ENCODE results near the gene CYFIP1. TPM values are rescaled to one million over a fixed set of nuclear protein-coding genes. Genes with fewer than 3 reads are reported as not detected.

Gene CYFIP1
- total RNA-seq, 1 donor from 2014 or later = 48.9 TPM

DNA sequence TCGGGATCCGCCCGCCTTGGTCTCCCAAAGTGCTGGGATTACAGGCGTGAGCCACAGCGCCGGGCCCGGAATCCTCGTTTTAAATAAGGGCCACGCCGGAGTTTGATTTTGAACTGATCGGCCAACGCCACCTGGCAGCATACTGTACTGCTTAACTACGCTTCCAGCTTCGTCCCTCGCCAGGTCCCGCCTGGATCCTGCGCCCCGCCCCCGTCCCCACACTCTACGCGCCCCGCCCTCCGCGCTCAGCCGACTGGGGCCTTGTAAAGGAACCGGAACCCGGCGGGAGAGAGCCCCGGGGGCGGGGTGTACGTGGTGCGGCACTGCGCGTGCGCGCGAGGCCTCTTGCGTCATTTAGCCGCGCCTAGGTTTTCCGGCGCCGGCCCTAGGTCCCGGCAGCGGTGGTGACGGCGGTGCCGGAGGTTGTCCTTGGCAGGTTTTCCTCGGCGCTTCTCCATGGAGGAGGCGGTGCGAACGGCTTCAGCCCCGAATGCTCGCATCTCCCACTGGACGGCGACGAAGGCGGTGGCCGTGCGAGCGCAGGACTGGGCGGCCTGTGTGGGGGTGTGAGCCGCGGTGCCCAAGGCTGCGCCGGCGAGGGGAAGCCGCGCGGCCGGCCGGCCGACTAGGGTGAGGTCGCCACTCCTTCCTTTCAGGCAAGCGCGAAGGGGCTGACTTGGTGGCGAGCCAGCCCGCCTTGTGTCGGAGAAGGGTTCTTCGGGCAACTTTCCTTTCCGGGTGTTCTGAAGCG is 141.7 kb downstream of the CYFIP1 start, which contains the start of gene NIPA2:
Gene NIPA2 (plus strand): TSS at position 375 of the 751 bp plus-strand sequence. CDS start 13,066 bp downstream, outside the sequence.
- FAIRE-seq (no peak), DNase-seq (ENCODE audit: low spot score in 2 of 2) (peak; percentile 95 to 96)

DNA sequence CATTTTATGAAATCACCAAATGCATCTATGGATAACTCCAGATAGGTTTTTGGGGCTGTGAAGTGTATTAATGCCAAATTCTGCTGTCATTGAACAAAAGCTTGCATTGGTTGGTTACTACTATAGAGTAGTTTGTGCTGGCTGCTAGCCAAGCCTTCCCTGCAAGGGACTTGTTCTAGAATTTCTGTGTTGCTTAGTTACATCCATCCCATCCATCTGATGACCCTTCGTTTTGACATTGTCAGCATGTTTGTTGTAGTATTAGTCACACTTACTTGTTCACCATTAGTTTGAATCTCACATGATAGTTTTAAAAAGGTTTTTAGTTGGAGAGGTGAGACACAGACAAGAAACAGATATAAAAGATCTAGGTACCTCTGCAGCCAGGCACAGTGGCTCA is 148.7 kb downstream of the CYFIP1 start:
- FAIRE-seq (no peak), DNase-seq (ENCODE audit: low spot score in 2 of 2) (no peak)

DNA sequence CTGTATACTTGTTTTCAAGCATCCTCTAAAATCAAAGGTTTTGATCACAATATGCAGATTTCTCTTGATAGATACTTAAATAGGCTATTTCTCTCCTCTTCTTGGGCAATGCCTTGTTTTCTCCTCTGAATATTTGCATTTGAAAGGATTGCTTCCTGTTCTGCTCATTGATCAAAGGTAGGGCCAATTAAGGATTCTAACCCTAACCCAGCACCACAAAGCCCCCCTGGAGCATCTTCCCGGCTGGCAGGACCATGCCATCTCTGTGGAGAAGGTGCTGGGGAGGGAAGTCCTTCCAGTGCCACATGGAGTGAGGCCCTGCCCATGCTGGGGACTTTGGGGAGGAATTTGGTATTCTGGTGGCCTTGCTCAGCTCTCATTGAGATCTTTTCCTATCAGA is 153.0 kb downstream of the CYFIP1 start:
- DNase-seq (ENCODE audit: low spot score in 2 of 2) (no peak), FAIRE-seq (no peak)

DNA sequence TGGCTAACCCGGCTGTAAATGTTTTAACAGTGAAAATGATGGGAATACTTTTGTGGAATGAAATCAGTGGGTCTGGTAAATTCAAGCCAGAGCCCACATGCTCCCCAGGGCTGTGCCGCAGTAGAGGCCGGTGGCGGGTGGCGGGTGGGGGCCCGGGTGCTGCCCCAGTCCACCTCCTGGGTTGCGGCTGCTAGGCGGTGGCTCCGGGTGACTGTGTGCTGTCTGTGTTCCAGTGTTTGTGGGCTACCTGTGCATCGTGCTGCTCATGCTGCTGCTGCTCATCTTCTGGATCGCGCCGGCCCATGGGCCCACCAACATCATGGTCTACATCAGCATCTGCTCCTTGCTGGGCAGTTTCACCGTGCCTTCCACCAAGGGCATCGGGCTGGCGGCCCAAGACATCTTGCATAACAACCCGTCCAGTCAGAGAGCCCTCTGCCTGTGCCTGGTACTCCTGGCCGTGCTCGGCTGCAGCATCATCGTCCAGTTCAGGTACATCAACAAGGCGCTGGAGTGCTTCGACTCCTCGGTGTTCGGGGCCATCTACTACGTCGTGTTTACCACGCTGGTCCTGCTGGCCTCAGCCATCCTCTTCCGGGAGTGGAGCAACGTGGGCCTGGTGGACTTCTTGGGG is 156.6 kb downstream of the CYFIP1 start:
- FAIRE-seq = no peak
- no peak for DNase-seq (ENCODE audit: low spot score in 2 of 2)

DNA sequence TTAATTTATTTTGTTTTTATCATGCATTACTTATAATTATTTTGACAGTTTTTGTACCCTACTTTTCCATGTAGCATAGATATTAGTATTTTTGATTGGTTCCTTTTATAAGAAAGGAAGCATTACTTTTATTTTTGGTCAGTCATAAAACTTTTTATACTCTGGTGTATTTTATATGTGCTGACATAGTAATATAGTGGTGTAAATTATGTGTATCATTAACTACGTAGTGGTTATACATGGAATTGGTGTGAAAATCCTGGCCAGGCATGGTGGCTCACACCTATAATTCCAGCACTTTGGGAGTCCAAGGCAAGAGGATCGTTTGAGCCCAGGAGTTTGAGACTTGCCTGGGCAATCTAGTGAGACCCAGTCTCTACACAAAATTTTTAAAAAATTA is 160.5 kb downstream of the CYFIP1 start:
- no peak for DNase-seq (ENCODE audit: low spot score in 2 of 2)
- FAIRE-seq = no peak

Other genes with a start within 250 kb of the CYFIP1 start
- 21.6 TPM for gene NIPA1, start 193.7 kb downstream of the CYFIP1 start, total RNA-seq
- gene NIPA2, start 141.7 kb downstream of the CYFIP1 start, total RNA-seq = 45.2 TPM
- 28.1 TPM for gene TUBGCP5, start 59.2 kb upstream of the CYFIP1 start, total RNA-seq
- not detected for gene GOLGA6L1, start 156.5 kb upstream of the CYFIP1 start, total RNA-seq